ENCODE measurements around the gene GULP1.
"Not testable (repeated sequence)": the region's sequence is repeated elsewhere in the genome, so short reads cannot be mapped to it uniquely, and the experiment has no call there.

Gene GULP1

DNA sequence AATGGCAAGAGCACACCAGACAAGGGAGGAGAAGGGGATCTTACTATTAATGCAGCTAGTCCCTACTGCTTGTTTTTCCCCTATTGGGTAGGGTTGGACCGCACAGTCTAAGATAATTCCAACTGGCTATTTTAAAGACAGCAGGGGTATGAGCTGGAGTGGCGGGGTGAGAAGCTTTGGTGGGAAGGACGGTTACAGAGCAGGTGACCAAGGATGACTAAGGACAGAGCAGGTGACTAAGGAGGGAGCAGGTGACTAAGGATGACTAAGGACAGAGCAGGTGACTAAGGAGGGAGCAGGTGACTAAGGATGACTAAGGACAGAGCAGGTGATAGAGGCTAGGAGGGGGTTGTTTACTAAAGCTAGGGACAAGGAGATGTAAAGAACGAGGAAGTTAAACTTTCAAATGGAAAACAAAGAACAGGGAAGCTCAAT, 7.3 kb downstream of the GULP1 start:
- not testable (repeated sequence) for H3K36me3 Mint-ChIP-seq (ENCODE audit: insufficient read depth); H3K4me3 Mint-ChIP-seq; H3K27me3 Mint-ChIP-seq; ATAC-seq (replicated peaks); DNase-seq; H3K4me1 Mint-ChIP-seq (ENCODE audit: low read depth in 2 of 2); H3K27ac Mint-ChIP-seq
- peaks cover 1 to 13% of the 10 kb centered on the region in 2 donors for H3K9me3 Mint-ChIP-seq

DNA sequence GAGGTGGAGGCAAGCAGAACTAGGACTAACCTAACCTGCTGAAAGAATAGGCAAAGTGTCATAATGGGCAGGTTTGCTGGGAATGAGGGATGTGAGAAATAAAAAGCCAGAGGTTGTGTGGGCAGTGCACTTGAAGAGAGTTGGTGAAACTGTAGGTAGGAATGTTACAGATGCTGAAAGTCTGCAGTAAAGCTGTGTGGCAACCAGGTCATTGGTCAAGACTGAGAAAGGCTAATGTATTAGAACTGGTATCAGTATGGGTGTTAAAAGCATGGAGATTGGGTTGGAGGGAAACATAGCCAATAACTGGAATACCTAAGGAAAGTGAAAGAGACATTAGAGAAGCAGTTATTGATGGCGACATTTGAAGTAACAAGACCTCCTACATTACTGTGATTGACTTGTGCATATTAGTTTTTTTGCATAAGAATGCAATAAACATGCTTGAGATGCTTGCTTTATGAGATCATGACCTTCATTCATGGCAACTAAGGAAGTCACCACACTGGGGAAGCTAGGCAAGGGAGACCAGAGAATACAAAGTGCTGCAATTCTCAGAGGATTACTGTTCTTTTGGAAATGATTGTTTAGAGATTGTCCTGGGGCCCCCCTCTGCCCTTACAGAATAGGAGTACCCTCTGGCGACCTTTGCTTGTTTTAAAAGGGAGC, 11.8 kb downstream of the GULP1 start:
- Mint-ChIP-seq H3K4me3 (no peak overlapping the region), H3K27me3 (no peaks in the 10 kb centered on the region), H3K36me3 (ENCODE audit: insufficient read depth) (no peaks in the 10 kb centered on the region), H3K4me1 (ENCODE audit: low read depth in 2 of 2) (no peaks in the 10 kb centered on the region), H3K27ac (no peak overlapping the region), H3K9me3 (peaks cover 2 to 27% of the 10 kb centered on the region in 2 donors)
- ATAC-seq (replicated peaks) (no peak), DNase-seq (no peak)

DNA sequence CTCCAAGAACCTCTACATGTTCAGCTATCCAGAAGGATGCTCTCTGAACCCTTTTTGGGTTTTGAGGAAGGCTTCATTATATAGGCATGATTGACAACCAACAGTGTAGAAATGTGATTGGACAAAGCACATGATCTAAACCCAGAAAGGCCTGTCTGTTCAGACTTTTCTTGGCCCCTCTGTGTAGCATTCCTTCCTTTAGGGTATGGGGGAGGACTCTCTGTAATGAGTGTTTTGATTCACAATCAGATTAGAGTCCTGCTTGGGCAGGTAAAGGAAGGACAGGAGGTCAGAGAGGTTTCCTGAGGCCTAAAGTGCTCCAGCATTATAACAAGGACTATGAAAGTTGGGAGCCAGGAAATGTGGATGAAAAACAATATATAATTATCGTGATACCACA, 13.6 kb downstream of the GULP1 start:
- Mint-ChIP-seq H3K4me3 (no peak overlapping the region), H3K4me1 (ENCODE audit: low read depth in 2 of 2) (no peaks in the 10 kb centered on the region), H3K36me3 (ENCODE audit: insufficient read depth) (no peaks in the 10 kb centered on the region)

DNA sequence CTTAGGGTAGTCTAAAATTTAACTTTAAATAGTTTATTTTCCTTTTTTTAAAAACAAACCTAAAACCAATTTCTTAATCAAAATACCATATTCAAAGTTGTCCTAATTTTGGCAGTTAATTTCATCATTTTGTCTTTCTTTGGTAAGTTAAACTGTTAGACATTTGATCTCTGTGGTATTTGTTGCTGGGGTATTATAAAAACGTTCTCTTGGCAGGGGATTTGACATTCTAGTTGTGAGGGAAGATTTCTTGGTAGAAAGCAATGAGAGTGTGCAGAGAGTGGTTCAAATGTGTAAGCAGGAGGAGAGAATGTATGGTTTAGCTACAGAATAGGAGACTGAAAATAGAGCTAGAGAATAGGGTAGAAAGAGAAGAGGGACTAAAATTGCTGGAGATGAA, 14.6 kb downstream of the GULP1 start:
- Mint-ChIP-seq H3K4me1 (ENCODE audit: low read depth in 2 of 2) (no peaks in the 10 kb centered on the region), H3K27me3 (no peaks in the 10 kb centered on the region), H3K27ac (no peak overlapping the region), H3K9me3 (peaks cover 2 to 21% of the 10 kb centered on the region in 2 donors), H3K36me3 (ENCODE audit: insufficient read depth) (no peaks in the 10 kb centered on the region), H3K4me3 (no peak overlapping the region)
- no peak for ATAC-seq (replicated peaks)
- DNase-seq, result no peak

More for the DNA sequence above, 13.6 kb downstream of the GULP1 start:
- DNase-seq, result no peak
- no peak for ATAC-seq (replicated peaks)
- H3K27ac Mint-ChIP-seq, result no peak overlapping the region
- peaks cover 2 to 21% of the 10 kb centered on the region in 2 donors for H3K9me3 Mint-ChIP-seq
- no peaks in the 10 kb centered on the region for H3K27me3 Mint-ChIP-seq

DNA sequence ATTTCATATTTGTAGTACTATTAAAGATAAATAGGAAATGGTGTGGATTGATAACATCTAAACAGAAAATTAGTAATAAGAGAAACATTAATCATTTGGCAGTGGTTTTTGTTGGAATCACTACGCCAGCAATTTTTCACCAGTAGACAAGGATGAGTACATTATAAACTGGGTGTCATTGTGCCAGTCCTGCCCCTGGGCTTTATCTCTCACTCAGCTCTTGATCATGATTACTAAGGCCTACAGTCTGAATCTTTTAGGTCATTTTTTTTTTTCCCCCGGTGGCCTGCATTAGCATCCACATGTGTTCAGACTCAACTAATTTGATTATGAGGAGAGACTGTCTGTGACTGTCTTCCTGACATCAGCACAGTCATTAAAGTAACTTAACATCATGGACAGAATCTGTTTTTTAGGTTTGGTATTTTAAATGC, 16.2 kb downstream of the GULP1 start:
- no peaks in the 10 kb centered on the region for H3K36me3 Mint-ChIP-seq (ENCODE audit: insufficient read depth)
- H3K27me3 Mint-ChIP-seq, result no peaks in the 10 kb centered on the region
- DNase-seq (no peak), ATAC-seq (replicated peaks) (no peak)
- H3K4me3 Mint-ChIP-seq, result no peak overlapping the region
- H3K9me3 Mint-ChIP-seq, result peaks cover 2 to 20% of the 10 kb centered on the region in 2 donors
- H3K4me1 Mint-ChIP-seq (ENCODE audit: low read depth in 2 of 2), result no peaks in the 10 kb centered on the region
- H3K27ac Mint-ChIP-seq, result no peak overlapping the region

DNA sequence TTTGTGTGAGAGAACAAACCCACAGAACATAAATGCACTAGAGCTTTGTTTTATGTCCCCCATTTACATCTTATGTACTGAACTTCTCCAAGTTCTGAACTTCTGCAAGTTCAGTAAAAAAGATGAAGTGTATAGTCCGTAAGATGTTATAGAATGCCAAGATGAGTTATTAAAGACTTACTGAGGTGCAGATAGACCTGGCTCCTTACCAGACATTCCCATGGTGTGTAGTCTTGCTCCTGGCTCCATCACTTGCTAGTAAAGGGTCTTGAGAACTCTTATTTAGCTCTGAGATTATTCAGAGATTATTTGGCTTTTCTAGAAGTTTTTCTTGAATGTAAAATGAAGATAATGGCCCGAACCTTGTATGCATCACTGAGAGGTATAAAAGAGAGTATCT, 16.8 kb downstream of the GULP1 start:
- H3K4me1 Mint-ChIP-seq (ENCODE audit: low read depth in 2 of 2), result no peaks in the 10 kb centered on the region
- DNase-seq (no peak), ATAC-seq (replicated peaks) (no peak)
- H3K9me3 Mint-ChIP-seq, result peaks cover 7 to 14% of the 10 kb centered on the region in 2 donors
- H3K27ac Mint-ChIP-seq, result no peak overlapping the region
- no peak overlapping the region for H3K4me3 Mint-ChIP-seq
- H3K36me3 Mint-ChIP-seq (ENCODE audit: insufficient read depth), result no peaks in the 10 kb centered on the region
- no peaks in the 10 kb centered on the region for H3K27me3 Mint-ChIP-seq

DNA sequence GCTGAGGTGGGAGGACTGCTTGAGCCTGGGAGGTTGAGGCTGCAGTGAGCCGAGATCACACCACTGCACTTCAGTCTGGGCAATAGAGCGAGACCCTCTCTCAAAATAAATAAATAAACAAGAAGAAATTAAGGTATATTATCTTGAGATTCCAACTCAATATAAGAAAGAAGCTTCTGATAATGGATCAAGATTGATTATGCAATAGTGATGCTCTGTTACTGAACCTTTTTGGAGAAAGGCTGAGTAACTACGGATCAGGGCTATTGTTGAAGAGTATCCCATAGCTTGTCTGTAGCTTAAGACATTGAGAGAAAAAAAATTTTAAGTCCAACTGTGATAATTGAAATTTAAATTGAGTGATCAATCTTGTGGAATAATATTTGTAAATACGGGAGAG, 17.7 kb downstream of the GULP1 start:
- Mint-ChIP-seq H3K4me1 (ENCODE audit: low read depth in 2 of 2) (no peaks in the 10 kb centered on the region), H3K9me3 (peaks cover 8 to 14% of the 10 kb centered on the region in 2 donors), H3K27me3 (no peaks in the 10 kb centered on the region), H3K27ac (no peak overlapping the region), H3K4me3 (no peak overlapping the region), H3K36me3 (ENCODE audit: insufficient read depth) (no peaks in the 10 kb centered on the region)
- DNase-seq, result no peak
- ATAC-seq (replicated peaks), result no peak

DNA sequence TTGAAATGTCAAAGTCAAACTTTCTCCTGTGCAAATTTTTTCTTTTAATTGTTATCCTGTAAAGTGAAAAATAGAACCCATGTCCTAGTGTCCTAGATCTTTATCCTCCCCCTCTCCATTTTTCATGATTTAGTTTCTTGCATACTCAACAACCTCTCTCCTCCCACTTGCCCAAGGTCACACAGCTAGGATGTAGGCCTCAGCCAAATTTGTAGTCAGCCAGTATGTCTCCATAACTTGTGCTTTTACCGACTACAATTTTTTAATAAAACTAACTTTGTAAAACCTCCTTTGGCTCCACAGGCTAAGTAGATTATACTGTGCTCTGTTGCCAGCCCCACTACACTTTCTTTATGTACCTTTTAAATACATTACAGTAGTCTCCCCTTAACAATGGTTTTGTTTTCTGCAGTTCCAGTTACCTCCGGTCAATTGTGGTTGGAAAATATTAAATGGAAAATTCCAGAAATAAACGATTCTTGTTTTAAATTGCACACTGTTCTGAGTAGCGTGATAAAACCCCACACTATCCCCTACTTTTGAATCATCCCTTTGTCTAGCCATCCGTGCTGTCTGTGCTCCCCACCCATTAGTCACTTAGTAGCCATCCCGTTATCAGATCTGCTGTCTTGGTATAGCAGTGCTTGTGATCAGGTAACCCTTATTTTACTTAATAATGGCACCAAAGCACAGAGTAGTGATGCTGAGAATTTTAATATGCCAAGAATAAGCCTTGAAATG, 22.8 kb downstream of the GULP1 start:
- Mint-ChIP-seq H3K9me3 (peaks cover 0 to 8% of the 10 kb centered on the region in 2 donors), H3K36me3 (ENCODE audit: insufficient read depth) (no peaks in the 10 kb centered on the region), H3K4me1 (ENCODE audit: low read depth in 2 of 2) (no peaks in the 10 kb centered on the region), H3K4me3 (no peak overlapping the region), H3K27me3 (no peaks in the 10 kb centered on the region), H3K27ac (no peak overlapping the region)
- ATAC-seq (replicated peaks), result no peak
- no peak for DNase-seq

DNA sequence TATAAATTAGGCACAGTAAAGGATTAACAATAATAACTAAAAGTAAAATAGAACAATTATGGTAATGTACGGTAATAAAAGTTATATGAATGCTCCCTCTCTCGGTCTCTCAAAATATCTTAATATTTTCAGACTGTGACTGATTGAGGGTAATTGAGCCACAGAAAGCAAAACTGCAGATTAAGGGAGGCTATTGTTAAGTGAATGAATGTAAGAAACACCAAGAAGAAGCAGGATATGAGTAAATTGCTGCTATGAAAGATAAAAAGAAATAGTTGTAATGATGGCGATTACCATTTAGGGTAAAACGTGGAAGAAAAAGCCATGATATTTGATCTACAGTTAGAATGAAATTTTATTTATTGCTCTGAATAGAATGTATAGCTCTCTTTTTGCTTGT, 24.1 kb downstream of the GULP1 start:
- ATAC-seq (replicated peaks) (no peak), DNase-seq (no peak)
- H3K27me3 Mint-ChIP-seq, result no peaks in the 10 kb centered on the region
- peaks cover 0 to 10% of the 10 kb centered on the region in 2 donors for H3K9me3 Mint-ChIP-seq
- no peak overlapping the region for H3K4me3 Mint-ChIP-seq
- no peaks in the 10 kb centered on the region for H3K4me1 Mint-ChIP-seq (ENCODE audit: low read depth in 2 of 2)
- no peaks in the 10 kb centered on the region for H3K36me3 Mint-ChIP-seq (ENCODE audit: insufficient read depth)
- H3K27ac Mint-ChIP-seq, result no peak overlapping the region

DNA sequence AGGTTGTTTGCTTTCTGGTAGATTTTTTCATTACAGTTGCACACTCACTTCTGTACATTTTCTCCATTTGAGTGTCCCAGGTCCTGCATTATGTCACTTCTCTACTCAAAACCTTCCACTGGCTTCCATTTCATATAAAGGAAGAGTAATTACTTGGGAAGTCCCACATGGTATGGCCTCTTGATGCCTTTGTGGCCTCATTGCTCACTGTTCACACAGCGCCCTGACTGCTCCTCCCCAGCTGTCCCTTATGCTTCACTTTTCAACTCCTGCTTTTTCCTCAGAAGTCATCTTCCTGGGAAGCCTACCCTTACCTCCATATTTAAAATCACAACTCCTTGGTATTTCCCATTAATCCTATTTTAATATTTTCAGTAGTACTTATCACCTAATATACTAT, 24.7 kb downstream of the GULP1 start:
- no peak overlapping the region for H3K27ac Mint-ChIP-seq
- H3K9me3 Mint-ChIP-seq, result peaks cover 0 to 10% of the 10 kb centered on the region in 2 donors
- H3K27me3 Mint-ChIP-seq, result no peaks in the 10 kb centered on the region
- no peaks in the 10 kb centered on the region for H3K36me3 Mint-ChIP-seq (ENCODE audit: insufficient read depth)
- no peak overlapping the region for H3K4me3 Mint-ChIP-seq
- no peak for ATAC-seq (replicated peaks)
- H3K4me1 Mint-ChIP-seq (ENCODE audit: low read depth in 2 of 2), result no peaks in the 10 kb centered on the region
- no peak for DNase-seq

DNA sequence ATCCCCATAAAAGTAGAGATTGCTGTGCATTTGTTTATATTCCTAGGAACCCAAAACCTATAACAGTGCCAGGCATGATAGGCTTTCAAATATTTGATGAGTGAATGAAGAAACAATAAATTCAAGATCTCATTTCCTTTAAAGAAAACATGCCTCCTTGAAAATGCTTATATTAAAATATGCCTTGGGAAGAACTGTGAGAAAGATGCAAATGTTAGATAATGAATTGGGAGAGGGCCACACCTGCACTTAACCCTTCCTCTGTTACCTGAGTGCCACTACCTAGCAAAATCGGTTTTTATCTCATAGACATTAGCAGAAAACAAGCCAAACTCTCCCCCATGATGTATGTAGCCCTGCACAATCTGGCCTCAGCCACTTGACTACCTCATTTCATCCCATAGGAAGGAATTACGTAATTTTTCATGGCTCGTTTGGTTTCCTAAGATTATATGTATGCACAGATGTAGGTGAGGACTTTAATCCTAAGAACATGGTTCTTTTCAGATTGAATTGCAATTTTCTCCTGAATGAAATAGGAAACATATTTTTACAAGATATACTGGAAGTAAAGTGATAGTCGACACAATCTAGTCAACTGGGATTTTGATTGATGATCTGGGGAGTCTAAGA, 25.2 kb downstream of the GULP1 start:
- no peaks in the 10 kb centered on the region for H3K27me3 Mint-ChIP-seq
- H3K9me3 Mint-ChIP-seq, result peaks cover 0 to 10% of the 10 kb centered on the region in 2 donors
- H3K4me1 Mint-ChIP-seq (ENCODE audit: low read depth in 2 of 2), result no peaks in the 10 kb centered on the region
- no peak overlapping the region for H3K27ac Mint-ChIP-seq
- no peak overlapping the region for H3K4me3 Mint-ChIP-seq
- ATAC-seq (replicated peaks) (no peak), DNase-seq (no peak)
- H3K36me3 Mint-ChIP-seq (ENCODE audit: insufficient read depth), result no peaks in the 10 kb centered on the region

DNA sequence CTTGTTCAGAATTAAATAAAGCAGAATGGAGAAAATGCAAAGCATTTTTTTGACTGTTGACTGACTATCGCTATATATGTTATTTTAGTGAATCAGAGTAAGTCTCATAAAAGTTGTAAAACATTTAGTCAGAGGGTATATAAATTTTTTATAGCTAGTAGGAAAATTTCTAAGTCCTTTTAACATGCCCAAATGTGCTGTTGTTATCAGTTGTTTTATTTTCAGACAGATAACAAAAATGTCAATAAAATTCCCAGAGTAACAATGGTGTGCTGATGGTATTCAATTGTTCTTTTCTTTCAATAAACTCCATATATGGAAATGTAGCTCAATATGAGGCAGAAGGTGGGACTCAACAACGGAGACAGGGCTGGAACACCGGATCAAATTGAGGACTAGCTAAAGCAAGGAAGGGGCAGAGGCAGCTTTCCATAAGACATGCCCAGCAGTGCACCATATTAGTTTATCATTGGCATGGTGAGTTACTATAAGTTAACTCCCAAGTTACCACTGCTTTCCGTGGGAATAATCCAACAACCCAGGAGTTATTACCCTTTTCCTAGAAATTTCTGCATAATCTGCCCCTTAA, 26.6 kb downstream of the GULP1 start:
- Mint-ChIP-seq H3K4me3 (no peak overlapping the region), H3K27me3 (no peaks in the 10 kb centered on the region), H3K4me1 (ENCODE audit: low read depth in 2 of 2) (no peaks in the 10 kb centered on the region), H3K27ac (no peak overlapping the region), H3K36me3 (ENCODE audit: insufficient read depth) (no peaks in the 10 kb centered on the region), H3K9me3 (peaks cover 7 to 10% of the 10 kb centered on the region in 2 donors)
- DNase-seq (no peak), ATAC-seq (replicated peaks) (no peak)

DNA sequence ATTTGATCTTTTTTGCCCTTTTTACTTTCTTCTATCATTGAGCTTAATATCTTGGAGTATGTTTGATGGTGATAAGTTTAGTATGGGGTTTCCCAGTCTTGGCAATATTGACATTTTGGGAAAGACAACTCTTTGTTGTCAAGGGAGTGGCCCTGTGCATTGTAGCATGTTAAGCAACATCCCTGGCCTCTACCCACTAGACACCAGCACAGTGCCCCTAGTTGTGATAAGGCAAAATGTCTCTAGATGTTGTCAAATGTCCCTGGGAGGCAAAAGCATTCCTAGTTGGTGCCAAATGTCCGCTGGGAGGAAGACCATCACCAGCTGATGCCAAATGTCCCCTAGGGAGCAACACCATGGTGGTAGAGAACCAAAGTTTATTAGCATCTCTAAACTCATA, 28.2 kb downstream of the GULP1 start:
- no peaks in the 10 kb centered on the region for H3K36me3 Mint-ChIP-seq (ENCODE audit: insufficient read depth)
- no peak overlapping the region for H3K4me3 Mint-ChIP-seq
- no peaks in the 10 kb centered on the region for H3K27me3 Mint-ChIP-seq
- no peaks in the 10 kb centered on the region for H3K4me1 Mint-ChIP-seq (ENCODE audit: low read depth in 2 of 2)
- H3K9me3 Mint-ChIP-seq, result peaks cover 5 to 7% of the 10 kb centered on the region in 2 donors
- ATAC-seq (replicated peaks) (no peak), DNase-seq (no peak)
- no peak overlapping the region for H3K27ac Mint-ChIP-seq
